Kidney capillary endothelial cell (primary cell): ENCODE results near the gene MPZ.
"Not testable (repeated sequence)": the region's sequence is repeated elsewhere in the genome, so short reads cannot be mapped to it uniquely, and the experiment has no call there.

Experiments used
- DNase-seq: peaks from one replicate; pipeline ENCODE4 v3.0.0-alpha.2; 2018; ENCODE audit warnings: low spot score

Gene MPZ

DNA sequence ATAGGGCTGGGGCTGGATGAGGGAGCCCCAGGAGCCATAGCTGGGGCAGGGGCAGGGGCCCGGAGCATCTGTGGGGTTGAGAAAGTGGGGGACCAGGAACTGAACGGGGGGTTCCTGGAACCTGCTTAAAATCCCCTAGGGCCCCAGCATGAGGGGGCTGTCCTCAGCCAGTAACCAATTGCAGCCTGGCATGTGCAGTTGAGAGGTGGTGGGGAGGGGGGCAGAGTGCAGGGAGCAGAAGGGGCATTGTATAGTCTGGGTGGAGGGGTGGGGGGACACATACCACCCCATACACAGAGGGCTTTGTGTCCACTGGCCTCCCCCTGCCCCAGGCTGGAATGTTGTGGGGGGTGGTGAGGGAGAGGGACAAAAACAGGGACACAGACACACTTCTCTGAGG, at the start of gene MPZ:
Gene MPZ (minus strand): TSS at position 101 of the 400 bp plus-strand sequence. CDS start 63 bp downstream, at position 38.
- DNase-seq: no peak

DNA sequence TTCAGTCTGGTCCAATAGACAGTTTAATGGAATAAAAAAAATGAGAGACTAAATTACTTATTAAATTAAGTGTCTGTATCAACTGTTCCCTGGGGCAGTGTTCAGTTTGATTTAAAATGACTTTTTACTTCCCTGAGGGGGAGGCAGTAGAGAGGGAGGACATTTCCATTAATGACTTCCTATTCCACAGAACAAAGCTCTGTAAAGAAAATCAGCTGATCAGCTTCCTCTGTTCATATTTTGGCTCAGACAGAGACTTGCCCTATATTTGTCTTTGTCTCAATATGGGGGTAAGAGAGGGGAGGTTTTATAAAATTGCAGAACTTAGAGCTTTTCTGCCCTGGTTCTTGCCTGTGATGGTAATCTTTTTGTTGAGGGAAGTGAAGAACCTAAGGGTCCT, 49.5 kb upstream of the MPZ start:
- DNase-seq: no peak

DNA sequence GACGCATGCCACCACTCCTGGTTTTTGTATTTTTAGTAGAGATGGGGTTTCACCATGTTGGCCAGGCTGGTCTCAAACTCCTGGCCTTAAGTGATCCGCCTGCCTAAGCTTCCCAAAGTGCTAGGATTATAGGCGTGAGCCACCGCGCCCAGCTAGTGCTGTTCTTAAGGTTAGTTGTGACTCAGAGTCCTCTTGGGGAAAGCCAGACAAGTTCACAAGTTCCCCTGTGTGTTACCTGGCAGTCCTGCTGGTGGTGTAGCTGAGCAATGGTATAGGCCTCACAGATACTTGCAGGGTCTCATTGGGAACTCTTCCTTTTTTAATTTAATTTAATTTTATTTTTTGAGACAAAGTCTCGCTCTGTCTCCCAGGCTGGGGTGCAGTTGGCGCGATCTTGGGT, 47.3 kb upstream of the MPZ start:
- no peak for DNase-seq

DNA sequence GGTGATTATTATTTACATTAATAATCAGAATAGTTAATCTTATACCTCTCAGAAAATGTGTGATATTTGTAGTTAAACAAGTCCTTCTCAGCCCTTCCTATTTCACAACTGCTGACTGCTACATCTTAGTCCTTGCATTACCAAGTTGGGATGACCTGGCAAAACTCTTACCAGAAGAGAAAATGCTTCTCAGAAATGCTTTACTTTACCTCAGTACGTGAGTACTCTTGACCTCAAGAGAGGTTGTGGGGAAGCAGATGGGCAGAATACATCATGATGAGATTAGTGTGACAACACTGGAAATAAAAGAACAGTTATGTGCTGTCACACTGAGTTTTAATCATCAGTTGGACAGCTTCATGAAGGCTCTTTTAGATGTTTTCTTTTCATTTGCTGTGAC, 41.7 kb upstream of the MPZ start:
- no peak for DNase-seq

DNA sequence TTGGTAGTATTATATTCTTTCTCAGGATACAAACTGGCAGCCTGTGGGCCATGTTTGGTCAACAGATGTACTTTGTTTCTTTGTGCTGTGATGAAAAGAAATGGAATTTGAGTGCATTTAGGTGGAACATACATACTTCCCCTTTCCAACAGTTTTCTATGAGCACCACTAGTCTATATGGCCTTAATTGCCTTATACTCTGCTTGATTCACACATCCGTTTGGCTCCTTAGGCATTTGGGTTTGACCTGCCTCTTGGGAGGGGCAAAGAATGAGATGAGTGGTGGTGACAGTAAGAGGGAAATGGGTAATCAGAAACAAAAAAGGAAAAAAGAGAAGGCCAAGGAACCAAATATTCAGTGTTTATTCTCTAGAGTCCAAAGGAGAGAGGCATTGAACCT, 40.9 kb upstream of the MPZ start:
- no peak for DNase-seq

DNA sequence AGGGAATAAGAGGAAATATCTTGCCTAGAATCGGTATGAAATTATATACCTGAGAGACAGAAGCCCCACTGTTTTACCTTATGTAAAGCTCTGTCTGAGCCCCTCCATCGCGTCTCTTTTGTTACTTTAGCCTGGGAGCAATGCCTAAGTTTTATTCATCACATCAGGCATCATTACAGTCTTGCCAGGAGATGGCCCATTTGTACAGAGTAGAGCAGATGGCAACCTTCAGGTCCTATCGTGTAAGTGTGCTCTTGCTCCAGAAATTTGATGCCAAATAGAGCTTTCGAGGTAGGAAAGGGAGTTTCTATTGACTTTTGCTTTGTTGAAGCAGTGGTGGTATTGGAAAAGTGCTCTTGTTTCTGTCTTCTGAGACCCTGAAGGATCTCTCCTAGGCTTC, 33.1 kb upstream of the MPZ start:
- DNase-seq: no peak

DNA sequence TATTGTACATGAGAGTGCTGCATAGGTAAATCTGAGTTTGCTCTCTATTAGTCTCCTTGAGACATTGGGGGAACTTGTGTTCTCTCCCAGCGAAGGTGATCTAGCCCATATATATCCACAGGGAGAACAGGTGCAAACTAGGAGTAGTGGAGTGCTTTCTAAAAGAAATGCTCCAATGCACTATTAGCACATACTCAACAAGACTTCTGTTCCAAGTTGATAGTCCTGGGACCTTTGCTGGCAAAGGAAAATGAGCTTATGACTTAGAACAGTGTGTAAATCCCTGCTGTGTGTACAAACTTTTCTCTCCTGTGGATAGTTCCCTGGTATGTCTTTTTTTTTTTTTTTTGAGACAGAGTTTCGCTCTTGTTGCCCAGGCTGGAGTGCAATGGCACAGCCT, 32.4 kb upstream of the MPZ start:
- no peak for DNase-seq

DNA sequence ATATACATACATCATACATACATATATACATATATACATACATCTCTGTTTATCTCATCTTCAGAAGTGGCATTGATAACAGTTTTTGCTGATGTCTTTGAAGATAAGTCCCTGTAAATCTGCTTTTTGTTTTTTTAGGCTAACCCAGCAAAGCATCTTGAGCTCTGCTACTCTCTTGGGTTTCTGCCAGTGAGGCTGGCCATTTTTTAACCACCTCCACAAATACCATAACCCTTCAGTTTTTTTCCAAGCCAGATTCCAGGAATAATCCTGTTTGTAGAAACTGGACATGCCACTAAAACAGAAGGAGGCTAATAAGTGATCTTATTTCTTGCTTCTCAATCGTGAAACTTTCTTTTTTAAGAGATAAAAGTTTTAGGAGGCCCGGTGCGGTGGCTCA, 26.0 kb upstream of the MPZ start:
- DNase-seq: no peak

DNA sequence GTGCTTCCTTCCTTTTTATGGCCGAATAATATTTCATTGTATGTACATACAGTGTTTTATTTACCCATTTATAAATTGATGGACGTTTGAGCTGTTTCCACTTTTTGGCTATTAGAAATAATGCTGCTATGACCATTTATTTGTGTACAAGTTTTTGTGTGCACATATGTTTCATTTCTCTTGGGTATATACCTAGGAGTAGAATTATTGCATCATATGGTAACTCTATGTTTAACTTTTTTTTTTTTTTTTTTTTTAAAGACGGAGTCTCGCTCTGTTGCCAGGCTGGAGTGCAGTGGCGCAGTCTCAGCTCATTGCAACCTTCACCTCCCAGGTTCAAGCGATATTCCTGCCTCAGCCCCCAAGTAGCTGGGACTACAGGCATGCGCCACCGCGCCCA, 23.4 kb upstream of the MPZ start:
- no peak for DNase-seq

DNA sequence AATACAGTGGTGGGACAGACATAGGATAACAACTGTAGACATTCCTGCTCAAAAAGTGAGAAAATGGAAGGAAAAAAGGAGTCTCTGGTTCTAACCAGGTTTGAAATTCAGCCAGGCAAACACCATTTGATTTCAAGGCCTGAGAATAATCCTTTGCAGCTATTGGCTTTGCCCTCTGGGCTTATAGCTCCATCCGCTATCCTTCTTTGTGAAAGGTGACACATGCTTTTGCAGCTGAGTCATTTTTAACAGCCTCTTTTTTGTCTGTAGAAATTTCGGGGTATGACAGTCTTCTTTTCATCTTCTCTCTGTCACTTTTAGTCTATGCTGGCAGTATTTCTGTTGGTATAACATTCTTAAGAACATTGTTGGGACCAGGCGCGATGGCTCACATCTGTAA, 20.6 kb upstream of the MPZ start:
- DNase-seq: no peak

DNA sequence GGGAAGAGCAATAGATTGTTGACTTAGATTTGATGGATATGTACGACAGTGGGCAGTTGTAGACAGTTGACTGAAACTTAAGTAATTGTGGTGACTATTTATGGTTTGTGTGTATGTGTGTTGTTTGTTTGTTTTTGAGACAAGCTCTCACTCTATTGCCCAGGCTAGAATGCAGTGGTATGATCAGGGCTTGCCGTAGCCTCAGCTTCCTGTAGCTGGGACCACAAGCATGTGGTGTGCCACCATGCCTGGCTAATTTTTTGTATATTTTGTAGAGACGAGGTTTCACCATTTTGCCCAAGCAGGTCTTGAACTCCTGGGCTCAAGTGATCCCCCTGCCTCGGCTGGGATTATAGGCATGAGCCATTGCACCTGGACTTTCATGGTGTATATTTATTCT, 14.3 kb upstream of the MPZ start:
- no peak for DNase-seq

DNA sequence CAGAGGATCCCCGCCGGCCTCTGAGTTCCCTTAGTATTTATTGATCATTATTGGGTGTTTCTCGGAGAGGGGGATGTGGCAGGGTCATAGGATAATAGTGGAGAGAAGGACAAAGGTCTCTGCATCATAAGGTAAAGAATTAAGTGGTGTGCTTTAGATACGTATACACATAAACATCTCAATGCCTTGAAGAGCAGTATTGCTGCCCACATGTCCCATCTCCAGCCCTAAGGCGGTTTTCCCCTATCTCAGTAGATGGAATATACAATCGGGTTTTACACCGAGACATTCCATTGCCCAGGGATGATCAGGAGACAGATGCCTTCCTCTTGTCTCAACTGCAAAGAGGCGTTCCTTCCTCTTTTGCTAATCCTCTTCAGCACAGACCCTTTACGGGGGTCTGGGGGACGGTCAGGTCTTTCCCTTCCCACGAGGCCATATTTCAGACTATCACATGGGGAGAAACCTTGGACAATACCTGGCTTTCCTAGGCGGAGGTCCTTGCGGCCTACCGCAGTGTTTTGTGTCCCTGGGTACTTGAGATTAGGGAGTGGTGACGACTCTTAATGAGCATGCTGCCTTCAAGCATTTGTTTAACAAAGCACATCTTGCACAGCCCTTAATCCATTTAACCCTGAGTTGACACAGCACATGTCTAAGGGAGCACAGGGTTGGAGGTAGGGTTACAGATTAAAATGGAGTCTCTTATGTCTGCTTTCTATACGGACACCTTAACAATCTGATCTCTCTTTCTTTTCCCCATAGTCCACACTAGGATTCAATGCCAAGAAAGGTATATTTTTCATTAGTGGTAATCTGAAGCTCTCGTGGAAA, 6.3 kb upstream of the MPZ start:
- DNase-seq: not testable (repeated sequence)

DNA sequence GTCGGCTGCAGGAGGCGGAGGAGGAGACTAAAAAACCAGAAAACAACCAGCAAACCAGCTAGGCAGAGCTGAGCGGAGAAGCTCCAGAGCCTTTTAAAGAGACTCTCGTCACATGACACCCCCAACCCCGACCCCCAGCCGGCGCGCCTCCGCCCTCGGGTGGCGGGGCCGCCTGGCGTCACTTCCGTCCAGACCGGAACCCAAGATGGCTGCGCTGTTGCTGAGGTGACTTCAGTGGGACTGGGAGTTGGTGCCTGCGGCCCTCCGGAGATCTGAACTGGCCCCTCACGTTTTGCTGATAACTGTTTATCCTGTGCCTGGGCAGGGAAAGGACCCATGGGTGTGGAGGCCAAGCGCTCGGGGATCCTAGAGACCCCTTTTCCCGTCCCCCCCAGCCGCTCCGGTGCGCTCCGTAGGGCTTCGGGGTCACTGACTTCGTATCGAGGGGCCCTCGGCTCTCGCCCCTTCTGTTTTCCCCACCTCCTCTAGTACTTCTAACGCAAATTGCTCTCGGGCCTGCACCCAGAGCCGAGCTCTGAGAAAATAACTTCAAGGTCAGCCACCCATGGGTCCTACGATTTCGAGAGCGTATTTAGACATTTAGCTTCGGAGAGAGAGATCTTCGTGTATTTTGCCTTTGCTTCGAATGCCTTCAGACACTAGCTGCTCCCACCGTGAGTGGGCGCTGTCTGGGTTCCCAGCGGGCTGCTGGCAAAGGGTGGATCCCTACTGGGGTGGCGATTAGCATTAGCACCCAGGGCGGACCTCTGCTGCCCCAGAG, 4.6 kb upstream of the MPZ start, which contains the start of gene SDHC:
Gene SDHC (plus strand): TSS at position 181 of the 781 bp plus-strand sequence. CDS start 25 bp downstream, at position 206.
- DNase-seq: peak; percentile 87

DNA sequence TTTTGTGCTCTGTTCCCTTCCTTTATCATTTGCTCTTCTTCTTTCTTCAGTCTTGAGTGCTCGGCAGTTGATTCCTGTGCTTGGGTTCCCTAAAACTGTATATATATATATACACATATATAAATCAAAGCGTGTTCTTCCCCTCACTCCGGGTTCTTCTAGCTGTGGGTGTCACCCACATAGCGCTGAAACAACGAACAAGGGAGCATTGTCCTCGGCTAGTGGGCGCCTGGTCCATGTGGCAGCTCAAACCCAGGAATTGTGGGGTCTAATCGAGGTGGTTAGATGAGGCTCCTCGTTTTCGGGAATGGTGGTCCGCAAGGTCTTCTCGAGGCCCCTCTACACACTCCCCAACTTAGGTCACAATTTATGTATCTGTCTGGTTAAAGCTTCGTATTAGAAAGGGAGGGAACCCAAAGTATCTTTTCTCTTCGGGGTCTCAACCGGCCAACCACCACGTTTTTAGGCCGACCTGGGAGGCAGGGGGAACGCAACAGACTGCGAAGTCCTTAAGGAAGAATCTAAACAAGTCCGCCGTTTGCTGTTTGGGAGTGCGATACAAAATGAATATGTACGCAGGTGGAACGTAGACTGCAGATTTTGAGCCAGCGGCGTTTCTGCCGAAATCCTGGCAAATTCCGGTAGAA, 3.9 kb upstream of the MPZ start:
- no peak for DNase-seq

DNA sequence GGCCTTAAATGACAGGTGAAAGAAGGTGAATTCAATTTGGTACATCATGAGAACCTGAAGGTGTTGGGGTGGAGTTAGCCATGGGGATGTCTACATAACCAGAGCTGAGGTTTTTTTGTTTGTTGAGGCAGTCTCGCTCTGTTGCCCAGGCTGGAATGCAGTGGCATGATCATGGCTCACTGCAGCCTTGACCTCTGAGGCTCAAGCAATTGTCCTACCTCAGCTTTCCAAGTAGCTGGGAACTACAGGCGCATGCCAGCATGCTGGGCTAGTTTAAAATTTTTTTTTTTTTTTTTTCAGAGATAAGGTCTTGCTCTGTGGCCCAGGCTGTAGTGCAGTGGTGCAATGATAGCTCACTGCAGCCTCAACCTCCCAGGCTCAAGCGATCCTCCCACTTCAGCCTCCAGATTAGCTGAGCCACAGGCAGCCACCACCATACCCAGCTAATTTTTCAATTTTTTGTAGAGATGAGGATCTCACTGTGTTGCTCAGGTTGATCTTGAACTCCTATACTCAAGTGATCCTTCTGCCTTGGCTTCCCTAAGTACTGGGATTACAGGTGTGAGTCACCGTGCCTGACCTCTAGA, 1.9 kb upstream of the MPZ start:
- no peak for DNase-seq

DNA sequence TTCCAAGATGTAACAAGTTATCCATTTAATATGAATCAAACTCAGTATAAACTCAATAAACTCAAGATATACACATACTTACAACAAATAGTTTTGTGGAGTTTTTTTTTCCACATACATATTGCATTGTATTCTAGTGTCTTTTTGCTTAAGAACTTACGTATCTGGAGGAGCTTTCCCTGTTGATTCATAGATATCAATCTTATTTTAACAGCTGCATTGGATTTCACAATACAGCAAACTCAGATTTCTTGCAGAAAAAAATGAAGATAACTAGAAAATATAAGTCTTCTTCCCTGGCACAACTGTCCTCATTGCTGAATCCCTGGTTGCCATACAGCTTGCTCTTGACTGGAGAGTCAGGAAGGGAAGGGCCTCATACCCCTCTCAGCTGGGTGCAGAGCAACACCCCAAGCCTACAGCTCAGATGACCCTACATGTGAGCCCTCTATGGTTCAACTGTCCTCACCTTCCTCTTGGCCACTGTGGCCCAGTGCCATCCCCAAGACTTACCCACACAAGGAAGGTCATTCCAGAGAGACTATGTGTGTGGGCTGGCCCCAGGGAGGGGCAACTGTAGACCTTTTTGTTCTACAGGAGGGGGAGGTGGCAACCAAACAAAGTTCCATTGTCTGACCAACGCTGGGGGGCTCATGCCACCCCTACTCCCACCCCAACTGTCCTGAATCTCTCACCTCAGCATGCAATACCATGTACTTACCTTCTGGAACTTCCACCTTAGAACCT, 1.7 kb downstream of the MPZ start:
- no peak for DNase-seq

DNA sequence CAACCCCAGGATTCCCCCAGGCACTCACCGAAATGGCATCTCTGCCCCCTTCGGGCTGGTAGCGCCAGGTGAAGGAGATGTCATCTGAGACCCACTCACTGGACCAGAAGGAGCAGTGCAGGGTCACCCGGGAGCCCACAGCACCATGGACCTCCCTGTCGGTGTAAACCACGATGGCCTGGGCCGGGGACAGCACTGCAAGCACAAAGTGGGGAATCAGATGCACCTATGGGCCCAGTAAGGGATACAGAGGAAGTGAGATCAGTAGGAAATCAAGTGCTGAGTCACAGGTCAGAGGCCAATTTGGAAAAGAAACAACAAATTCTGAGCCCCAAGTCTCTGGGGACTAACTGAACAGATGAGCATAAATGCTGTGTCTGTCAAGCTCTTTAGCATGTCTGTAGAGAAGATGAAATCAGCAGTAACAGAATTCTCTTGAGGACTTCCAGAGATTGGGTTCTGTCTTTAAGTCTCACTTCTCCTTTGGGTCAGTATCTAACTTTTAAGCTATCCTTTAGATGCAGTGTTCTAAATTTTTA, 2.5 kb downstream of the MPZ start:
- peak; percentile 71 for DNase-seq

DNA sequence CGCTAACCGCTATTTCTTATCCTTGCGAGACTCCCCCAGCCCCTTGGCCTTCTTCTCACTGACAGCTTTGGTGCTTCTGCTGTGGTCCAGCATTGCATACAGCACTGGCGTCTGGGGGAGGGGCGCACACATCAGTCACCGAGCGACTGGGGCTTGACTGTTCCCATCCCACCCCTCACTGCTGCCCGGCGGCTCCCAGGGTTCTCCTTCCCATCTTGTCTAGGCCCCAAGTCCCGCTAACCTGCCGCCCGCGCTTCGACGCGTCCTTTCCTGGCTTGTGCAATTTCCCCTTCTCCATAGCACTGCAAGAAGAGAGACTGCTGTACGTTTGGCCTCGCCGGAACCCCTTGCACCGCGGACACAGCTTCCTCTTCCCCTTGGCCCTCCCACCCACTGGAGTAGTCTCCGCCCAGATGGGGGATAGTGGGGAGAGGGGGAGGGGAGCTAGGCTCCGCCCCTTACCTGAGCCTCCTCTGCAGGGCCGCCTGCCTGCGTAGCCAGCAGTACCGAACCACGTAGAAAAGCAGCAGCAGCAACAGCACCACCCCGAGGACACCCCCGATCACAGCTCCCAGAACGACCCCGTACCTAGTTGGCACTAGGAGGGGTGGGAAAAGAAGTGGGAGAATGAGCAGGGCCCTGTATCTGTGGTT, 3.8 kb downstream of the MPZ start:
- no peak for DNase-seq

DNA sequence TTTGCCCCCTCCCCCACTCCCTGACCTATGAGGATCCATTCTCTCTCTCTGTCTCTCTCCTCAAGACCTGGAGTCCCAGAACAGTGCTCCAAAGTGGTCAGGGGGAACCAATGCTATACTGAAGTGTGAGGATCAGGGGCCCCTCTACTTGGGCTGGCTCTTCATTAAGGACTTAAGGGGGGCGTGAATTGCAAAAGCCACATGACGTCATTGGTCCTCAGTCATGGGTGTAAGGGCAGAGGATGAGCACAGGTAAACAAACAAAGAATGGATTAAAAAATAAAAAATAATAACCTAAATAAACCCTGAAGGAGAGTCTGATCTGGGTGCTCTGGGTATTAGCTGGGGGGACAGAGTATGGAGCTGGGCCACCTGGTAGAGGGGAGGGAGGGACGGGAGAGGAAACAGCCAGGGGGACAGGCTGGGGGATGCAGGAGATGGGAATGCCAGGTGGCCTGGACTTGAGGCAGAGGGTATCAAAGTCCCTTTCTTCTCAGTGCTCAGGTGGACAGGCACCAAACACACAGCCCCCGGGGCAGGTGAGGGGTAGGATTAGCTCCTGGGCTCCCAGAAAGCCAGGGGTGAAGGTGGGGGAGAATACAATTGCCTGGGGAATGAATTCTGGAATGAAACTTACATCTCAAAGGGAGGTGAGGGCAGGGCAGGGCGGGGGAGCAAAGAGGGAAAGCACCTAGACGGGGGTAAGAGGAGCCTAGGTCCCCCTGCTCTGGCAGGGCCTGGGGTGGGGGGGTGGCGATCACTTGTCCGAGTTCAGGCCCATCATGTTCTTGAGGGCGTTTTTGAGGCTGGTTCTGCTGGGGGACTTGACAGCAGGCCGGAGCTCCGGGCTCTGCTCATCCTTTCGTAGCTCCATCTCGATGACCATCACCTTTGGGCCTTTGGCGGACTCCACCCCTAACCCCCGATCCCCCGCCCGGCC, 4.6 kb downstream of the MPZ start:
- DNase-seq: no peak

DNA sequence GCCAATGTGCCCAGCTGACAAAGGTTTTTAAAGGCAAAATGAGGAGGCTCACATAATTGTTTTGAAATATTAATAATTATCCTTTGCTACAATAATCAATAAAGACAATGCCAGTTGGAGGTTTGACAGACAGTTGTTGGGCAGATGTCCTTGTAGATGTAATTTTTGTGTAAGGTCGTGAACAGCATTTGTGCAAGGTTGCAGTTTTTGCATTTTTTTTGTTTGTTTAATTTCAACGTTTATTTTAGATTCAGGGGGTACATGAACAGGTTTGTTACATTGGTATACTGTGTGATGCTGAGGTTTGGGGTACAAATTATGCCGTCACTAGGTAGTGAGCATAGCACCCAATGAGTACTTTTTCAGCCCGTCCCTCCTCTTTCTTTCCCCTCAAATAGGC, 9.3 kb downstream of the MPZ start:
- DNase-seq: no peak
